ENCODE measurements around the gene TANGO6.
"Not testable (repeated sequence)": the region's sequence is repeated elsewhere in the genome, so short reads cannot be mapped to it uniquely, and the experiment has no call there.

DNA sequence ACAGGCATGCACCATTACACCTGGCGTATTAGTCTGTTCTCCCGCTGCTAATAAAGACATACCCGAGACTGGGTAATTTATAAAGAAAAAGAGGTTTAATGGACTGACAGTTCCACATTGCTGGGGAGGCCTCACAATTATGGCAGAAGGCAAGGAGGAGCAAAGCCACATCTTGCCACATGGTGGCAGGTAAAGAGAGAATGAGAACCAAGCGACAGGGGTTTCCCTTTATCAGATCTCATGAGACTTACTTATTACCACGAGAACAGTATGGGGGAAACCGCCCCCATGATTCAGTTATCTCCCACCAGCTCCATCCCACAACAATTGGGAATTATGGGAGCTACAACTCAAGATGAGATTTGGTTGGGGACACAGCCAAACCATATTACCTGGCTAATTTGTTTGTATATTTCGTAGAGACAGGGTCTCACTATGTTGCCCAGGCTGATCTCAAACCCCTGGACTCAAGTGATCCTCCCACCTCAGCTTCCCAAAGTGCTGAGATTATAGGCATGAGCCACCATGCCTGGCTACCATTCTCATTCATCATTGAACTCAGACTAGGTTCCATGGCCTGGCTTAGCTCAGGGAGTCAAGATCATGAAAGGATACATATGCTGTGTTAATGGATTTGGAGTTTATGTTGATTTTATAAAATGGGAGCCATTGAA lies 147.0 kb downstream of the TANGO6 start:
- TF ChIP-seq, protein P1, sequence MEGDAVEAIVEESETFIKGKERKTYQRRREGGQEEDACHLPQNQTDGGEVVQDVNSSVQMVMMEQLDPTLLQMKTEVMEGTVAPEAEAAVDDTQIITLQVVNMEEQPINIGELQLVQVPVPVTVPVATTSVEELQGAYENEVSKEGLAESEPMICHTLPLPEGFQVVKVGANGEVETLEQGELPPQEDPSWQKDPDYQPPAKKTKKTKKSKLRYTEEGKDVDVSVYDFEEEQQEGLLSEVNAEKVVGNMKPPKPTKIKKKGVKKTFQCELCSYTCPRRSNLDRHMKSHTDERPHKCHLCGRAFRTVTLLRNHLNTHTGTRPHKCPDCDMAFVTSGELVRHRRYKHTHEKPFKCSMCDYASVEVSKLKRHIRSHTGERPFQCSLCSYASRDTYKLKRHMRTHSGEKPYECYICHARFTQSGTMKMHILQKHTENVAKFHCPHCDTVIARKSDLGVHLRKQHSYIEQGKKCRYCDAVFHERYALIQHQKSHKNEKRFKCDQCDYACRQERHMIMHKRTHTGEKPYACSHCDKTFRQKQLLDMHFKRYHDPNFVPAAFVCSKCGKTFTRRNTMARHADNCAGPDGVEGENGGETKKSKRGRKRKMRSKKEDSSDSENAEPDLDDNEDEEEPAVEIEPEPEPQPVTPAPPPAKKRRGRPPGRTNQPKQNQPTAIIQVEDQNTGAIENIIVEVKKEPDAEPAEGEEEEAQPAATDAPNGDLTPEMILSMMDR (IDR thresholded peaks at IDR 0.05) = not testable (repeated sequence)
- not testable (repeated sequence) for TF ChIP-seq EP300, POLR2A (IDR thresholded peaks at IDR 0.05)

Measured in ovary (tissue), 3 donors.